HPDE6-E6E7 (cell line): ENCODE results near the gene MATN3.

Experiments used
- DNase-seq: peaks from one replicate; pipeline ENCODE4 v3.0.0; 2011; ENCODE audit warnings: missing footprints; ENCODE audit errors: extremely low spot score

MATN3 gene

GRCh38 chr2:20035955-20036666, 23.6 kb upstream of the MATN3 start:
- no peak for DNase-seq

DNA sequence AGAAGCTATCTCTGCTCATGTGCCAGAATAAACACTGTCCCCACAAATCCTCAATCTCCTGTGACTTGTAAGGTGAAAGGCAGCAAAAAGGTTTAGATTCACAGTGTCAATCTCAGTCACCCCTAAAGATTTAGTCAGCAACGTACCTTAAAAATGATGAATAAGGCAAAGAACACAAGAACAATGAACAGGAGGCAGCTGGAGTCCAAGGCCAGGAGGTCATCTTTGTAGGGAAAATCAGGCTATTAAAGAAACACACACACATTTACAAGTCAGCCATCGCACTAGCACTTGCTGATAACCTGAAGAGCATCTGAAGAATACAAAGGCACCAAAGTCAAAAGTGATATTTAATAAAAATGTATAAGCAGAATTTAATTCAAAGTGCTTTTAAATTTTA, 22.4 kb upstream of the MATN3 start:
- DNase-seq: no peak

GRCh38 chr2:20034218-20034617, 21.8 kb upstream of the MATN3 start:
- no peak for DNase-seq

GRCh38 chr2:20033322-20033721, 20.9 kb upstream of the MATN3 start:
- no peak for DNase-seq

GRCh38 chr2:20030224-20030623, 17.8 kb upstream of the MATN3 start:
- no peak for DNase-seq

DNA sequence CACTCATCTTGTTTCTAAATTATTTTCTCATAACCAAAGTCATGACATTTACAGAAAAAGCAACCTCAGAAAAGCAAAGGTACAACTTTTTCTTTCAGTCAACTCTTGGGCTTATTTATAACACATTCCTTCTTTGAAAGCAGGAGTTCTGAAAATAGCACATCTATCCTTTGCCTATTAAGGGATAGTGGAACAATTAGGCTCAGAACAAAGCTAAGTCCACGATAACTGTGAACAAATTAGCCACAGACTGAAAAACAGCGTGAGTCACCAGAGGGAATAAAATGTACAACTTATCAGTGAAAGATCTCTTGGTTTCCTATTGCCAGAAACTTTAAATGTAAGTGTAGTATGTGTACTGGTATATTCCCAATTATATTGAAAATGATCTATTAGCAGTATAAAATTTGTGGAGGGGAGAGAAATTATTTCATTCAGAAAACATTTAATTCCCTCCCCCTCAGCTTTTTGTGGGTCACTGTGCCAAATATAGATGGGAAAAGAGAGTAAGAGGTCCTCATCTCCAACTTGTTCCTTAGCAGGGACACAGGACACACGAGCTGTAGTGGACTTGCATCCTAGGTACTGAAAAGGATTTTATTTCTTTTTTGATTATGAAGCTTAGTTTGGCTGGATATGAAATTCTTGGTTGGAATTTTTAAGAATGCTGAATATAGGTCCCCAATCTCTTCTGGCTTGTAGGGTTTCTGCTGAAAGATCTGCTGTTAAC, 15.4 kb upstream of the MATN3 start:
- no peak for DNase-seq

GRCh38 chr2:20027260-20027677, 14.8 kb upstream of the MATN3 start:
- no peak for DNase-seq

- no peak for DNase-seq
These were observed 12.8 kb upstream of the MATN3 start for GRCh38 chr2:20025065-20025786.

DNA sequence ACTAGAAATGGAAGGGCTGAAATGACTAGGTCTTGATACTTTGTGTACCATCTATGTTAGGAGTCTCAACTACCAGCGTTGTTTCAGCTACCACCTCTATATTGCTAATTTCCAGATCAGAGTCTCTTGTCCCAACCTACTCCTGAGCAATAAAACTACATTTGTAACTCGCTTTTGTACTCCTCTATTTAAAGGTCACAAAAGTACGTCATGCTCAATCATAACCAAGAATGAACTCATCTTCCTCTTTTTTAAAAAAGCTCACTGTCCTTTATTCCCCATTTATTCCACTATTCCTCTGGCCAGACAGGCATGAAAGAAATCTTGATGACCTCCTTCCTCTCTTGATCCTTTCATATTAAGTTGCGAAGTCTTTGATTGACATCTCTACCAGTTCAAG, 11.2 kb upstream of the MATN3 start:
- no peak for DNase-seq

DNA sequence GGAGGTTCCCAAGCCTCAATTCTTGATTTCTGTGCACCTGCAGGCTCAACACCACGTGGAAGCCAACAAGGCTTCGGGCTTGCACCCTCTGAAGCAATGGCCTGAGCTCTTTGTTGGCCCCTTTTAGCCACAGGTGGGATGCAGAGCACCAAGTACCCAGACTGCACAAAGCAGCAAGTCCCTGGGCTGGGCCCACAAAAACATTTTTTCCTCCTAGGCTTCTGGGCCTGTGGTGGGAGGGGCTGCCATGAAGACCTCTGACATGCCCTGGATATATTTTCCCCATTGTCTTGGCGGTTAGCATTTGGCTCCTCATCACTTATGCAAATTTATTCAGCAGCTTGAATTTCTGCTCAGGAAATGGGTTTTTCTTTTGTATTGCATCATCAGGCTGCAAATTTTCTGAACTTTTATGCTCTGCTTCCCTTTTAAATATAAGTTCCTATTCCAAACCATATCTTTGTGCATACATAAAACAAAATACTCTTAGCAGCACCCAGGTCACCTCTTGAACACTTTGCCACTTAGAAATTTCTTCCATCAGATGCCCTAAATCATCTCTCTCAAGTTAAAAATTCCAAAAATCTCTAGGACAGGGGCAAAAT, 9.0 kb upstream of the MATN3 start:
- DNase-seq: no peak

DNA sequence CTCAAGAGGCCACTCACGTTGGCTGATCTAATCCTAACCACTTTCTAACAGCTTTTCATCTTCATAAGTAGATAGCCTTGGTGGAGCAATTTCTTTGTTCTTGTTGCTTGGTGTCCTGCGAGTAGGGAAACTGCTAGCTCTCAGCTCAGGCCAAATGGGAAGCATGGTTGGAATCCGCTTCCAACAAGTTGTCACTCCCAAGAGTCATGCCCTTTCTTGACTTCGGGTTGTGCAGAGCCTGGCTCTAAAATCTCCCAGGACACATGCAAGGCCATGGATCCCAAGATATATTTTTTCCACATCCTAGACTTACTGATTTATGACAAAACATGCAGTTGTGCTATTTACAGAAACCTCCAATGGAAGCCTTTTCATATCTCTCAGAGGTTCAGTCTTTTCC, 7.3 kb upstream of the MATN3 start:
- no peak for DNase-seq

GRCh38 chr2:20018601-20019152, 6.2 kb upstream of the MATN3 start:
- no peak for DNase-seq

GRCh38 chr2:20016346-20016745, 3.9 kb upstream of the MATN3 start:
- no peak for DNase-seq

DNA sequence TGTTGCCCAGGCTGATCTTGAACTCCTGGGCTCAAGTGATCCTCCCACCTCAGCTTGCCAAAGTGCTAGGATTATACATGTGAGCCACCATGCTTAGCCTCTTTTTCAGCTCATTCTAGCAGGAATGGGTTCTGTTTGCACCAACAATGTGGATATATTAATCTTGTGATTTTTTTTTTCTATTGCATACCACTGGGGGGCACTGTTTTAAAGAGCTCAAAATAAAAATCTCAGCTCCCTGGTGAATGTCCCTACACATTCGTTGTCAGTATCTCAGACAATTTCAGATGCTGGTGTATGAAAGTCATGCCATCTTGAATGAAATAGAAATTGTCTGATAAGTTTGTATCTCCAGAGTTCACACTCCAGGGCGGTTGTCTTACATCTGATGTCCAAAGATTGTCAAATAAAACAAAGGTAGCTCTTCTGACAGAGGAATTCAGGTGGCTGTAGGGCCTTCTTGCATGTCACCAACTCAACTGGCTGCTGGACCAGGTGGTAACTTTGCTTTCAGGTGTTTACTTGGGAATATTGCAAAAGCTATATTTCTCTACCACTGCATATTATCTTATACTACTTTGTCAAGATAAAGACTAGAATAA, 3.1 kb upstream of the MATN3 start:
- DNase-seq: peak; percentile 27

GRCh38 chr2:20013126-20013849, 820 bp upstream of the MATN3 start:
- DNase-seq: no peak

DNA sequence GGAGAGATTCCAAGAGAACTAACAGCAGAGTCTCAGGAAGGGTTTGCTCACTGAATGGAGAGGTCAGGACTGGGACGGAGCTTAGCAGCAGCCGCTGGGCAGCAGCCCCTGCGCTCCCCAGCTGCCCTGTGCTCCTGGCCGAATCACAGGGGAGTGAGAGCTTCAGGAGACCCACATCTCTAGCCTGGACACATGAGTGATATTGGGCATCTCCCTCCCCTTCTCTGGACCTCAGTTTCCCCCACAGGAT, 511 bp downstream of the MATN3 start:
- no peak for DNase-seq

DNA sequence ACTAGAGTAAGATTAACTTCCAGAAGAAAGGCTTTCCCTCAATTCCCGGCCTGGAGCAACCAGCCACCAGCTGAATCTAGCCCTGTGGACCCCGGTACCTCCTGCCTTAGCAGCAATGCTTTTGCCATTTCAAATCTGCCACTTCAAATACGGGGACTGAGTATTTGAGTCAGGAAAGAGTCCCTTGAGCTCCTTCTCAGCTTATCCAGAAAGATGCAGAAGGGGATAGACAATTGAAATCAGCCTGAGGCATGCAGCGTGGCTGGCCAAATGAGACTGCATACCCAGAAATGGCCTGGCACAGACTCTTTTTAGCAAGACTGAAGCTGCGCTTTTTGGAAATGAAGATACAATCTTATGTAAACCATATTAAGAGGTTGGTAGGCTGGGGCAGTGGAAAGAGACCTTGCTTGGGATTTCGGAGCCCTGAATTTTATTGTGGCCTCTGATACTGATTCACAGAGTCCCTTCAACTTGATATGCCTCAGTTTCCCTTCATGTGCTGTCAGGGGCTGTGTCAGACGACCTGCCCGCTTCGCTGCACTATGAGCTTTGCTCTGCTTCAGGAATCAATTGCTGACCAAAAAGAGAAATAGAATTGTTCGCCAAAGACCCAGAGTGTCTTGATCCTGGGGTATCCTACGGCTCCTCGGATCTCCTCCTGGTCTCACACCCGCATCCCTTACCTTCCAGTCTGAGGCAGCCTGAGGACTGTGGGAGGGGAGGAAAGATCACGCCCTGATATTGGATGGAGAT, 1.0 kb downstream of the MATN3 start:
- DNase-seq: no peak

GRCh38 chr2:20008703-20009102, 3.8 kb downstream of the MATN3 start:
- no peak for DNase-seq

DNA sequence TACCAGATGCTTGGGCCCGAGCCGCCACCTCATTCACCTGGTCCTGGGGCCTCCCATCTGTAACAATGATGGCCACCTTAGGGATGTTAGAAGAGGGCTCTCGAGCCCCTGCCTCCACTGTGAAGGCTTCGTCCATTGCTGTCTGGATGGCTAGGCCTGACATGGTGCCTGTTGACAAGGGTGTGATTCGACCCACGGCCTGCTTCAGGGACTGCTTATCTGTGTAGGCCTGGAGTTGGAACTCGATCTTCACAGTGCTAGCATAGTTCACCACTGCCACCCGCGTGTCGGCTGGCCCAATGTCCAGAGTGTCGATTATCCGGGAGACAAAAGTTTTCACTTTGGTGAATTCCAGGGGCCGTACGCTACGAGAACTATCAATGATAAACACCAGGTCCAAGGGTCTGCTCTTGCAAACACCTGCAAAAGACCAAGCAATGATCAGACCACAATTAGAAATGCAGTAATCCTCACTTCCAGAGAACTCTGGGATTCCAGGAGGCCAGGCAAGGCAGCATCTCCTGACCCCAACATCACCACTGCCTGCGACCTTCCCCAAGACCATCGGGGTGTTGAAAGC, 6.5 kb downstream of the MATN3 start:
- DNase-seq: no peak

DNA sequence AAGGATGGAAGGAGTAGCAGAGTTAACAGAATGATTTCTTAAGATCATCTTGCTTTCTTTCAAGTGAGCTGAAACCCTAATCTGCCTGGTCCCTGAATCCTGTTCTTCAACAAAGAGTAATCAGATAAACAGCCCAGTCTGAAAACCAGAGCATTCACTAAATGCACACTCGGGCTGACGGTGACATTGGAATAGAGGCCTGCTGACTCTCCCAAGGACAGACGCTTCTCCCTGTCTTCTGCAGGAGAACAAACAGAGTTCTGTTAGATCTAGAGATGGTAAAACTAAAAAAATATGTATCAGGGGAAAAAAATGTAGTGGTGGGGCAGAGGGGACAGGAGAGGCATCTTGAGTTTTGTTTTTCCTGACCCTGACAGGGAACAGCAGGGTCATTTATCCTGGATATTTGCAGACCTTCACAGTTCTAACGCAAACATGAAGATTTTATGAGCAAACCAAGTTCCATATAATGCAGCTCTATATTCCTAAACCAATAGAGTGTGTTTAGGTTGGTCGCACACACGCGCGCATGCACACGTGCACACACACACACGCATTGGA, 7.3 kb downstream of the MATN3 start:
- DNase-seq: no peak
